Posterior vena cava (tissue), 2 donors: Measurements from ENCODE around the gene GPR31. TPM values are rescaled to one million over a fixed set of nuclear protein-coding genes. Genes with fewer than 3 reads are reported as not detected.
"Not testable (repeated sequence)": the region's sequence is repeated elsewhere in the genome, so short reads cannot be mapped to it uniquely, and the experiment has no call there.

Experiments used
- DNase-seq: peaks from one replicate; pipeline ENCODE4 v3.0.0-alpha.2; 2020; ENCODE audit warnings: low spot score
- intact Hi-C, 2 donors: fragments of 100-400 bp; cut with DNase I; formaldehyde crosslinking; loops; one replicate each; pipeline versions ENCODE4 v1.14.1 to v1.14.2; 2022 to 2023
- total RNA-seq, 2 donors: library from RNA; stranded (reverse); fragmentation: NEBNext Ultra II Directional; extraction: Animal tissue kit (Norgen Biotek cat#: 25700); gene quantifications; one replicate each; pipeline ENCODE4 v1.2.1, GENCODE V29; 2021
- donor health status: DM: yes; HTN: yes; CAD: no.
- donor health status: DM: yes; HTN: yes; CAD: no.

GPR31 gene
- total RNA-seq, 2 donors from 2014 or later, result not detected

- intact Hi-C loops, DNase-seq: not testable (repeated sequence)
Observed at GRCh38 chr6:167169867-167170266, 12.1 kb upstream of the GPR31 start.

- DNase-seq, intact Hi-C loops: not testable (repeated sequence)
Observed at GRCh38 chr6:167168296-167168695, 10.5 kb upstream of the GPR31 start.

- intact Hi-C loops, DNase-seq: not testable (repeated sequence)
Observed at GRCh38 chr6:167167699-167168098, 9.9 kb upstream of the GPR31 start.

- intact Hi-C loops, result no loop called here
- no peak for DNase-seq
Observed at GRCh38 chr6:167165858-167166471, 8.2 kb upstream of the GPR31 start.

- DNase-seq, result no peak
- intact Hi-C loops, result no loop called here
Observed at GRCh38 chr6:167164261-167164660, 6.5 kb upstream of the GPR31 start.

DNA sequence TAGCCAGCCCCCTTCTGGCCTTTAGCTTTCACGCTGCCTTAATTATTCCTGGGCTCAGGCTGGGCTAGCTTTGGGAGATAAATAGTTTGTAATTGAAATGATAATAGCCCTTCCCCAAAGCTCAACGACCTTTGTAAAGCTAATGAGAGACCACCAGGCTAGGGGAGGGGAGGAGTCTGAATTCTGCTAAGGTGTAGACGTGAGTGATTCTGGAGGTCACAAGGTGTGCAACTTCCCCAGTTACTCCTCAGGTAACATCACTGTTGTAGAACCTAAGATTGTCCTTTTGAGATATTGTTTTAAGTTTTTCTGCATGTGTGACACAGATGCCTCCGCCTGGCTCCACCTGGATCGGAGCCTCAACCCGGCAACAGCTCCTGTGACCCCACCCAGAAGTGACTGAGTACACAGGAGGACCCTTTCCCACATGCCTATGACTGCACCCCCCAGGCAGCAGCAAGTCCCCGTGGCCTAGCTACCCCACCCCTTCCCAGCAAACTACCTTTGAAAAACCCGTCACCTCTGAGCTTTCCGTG lies 5.8 kb upstream of the GPR31 start:
- intact Hi-C loops, result no loop called here
- no peak for DNase-seq

DNA sequence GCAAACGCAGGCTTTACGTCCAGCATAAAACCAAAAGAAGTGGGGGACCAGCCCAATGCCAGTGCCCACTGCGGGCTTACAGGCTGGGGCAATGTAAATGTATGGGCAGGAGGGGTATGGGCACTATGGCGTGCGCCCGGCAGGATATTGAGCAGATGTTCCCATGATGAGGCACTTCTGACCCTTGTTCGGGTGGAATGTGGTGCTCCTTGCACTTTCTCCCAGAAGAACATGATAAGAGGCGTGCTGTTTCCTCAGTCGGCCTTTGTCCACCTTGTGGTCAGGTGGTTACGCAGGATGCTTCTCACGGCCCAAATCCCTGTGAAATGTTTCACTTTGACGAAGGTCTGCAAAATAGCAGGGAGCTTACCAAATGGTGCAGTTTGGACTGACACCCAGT lies 4.8 kb upstream of the GPR31 start:
- intact Hi-C loops, result no loop called here
- DNase-seq, result no peak

- no peak for DNase-seq
- intact Hi-C loops, result no loop called here
Observed at GRCh38 chr6:167161851-167162467, 4.2 kb upstream of the GPR31 start.

GRCh38 chr6:167157414-167157813 lies 366 bp downstream of the GPR31 start:
- intact Hi-C loops, result no loop called here

DNA sequence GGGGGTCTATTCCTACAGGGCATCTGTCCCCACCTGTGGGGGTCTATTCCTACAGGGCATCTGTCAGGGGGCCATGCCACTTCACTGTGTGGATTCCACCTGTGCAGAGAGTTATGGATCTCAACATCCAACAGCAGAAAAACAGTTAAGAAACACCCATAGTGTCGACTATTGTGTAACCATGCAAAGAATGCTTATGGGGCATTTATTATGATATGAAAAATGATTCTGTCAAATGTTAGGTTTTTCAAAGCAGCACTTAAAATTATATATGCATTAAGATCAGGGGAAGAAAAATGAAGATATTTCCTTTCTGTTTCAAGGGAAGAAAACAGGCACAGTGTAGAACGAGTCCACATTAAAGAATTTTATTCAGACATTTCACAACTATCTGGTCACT lies 2.9 kb downstream of the GPR31 start:
- no peak for DNase-seq
- intact Hi-C loops, result no loop called here

More at GRCh38 chr6:167157414-167157813, 366 bp downstream of the GPR31 start:
- DNase-seq, result no peak

GRCh38 chr6:167154291-167154690 lies 3.5 kb downstream of the GPR31 start:
- intact Hi-C loops, result no loop called here
- DNase-seq, result no peak

- intact Hi-C loops, result no loop called here
- no peak for DNase-seq
Observed at GRCh38 chr6:167153521-167153959, 4.2 kb downstream of the GPR31 start.

- intact Hi-C loops, result no loop called here
Observed at GRCh38 chr6:167152862-167153261, 4.9 kb downstream of the GPR31 start.

GRCh38 chr6:167151648-167152047 lies 6.1 kb downstream of the GPR31 start:
- DNase-seq, result no peak
- intact Hi-C loops, result no loop called here

More at GRCh38 chr6:167152862-167153261, 4.9 kb downstream of the GPR31 start:
- DNase-seq, result no peak

DNA sequence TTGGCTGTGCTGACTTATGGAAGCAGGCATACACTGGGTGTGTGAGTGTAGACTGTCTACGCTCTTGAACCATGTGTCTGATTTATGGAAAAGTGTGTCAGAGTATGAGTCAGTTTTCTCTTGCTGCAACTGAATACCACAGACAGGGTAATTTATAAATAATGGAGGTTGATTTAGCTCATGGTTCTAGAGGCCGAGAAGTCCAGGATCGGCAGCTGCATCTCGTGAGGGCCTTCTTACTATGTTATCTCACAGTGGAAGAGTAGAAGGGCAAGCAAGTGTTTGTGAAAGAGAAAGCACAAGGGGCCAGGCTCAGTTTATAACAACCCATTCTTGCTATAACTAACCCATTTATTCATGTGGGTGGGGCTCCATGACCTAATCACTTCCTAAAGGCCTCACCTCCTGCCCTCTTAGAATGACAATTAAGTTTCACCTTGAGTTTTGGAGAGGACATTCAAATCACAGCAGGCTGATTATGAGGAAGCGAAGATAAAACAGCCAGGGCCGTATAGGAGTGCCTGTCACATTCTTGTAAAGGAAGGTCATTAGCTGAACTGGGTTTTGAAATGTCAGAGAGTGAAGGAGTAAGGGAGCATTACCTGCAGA lies 6.7 kb downstream of the GPR31 start:
- intact Hi-C loops, result no loop called here
- DNase-seq, result no peak

DNA sequence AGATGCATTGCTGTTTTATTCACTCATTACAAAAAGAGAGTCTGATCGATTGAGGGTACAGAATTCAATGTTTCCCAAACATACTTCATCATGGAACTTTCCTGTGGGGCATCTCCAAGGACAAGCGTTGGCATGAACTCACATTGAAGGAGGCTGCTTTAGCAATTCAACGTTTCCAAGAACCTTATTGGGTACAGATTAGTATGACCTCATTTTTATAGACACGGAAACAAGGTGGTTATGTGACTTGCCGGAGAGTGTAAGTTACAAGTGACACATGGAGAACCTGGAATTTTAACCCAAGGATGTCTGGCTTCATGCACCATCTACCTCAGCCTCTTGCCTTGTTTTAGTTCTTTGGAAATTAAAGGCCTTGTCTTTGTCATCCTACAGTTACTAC lies 8.8 kb downstream of the GPR31 start:
- no peak for DNase-seq
- intact Hi-C loops, result no loop called here

- intact Hi-C loops, result no loop called here
- DNase-seq, result no peak
Observed at GRCh38 chr6:167148021-167148420, 9.8 kb downstream of the GPR31 start.

DNA sequence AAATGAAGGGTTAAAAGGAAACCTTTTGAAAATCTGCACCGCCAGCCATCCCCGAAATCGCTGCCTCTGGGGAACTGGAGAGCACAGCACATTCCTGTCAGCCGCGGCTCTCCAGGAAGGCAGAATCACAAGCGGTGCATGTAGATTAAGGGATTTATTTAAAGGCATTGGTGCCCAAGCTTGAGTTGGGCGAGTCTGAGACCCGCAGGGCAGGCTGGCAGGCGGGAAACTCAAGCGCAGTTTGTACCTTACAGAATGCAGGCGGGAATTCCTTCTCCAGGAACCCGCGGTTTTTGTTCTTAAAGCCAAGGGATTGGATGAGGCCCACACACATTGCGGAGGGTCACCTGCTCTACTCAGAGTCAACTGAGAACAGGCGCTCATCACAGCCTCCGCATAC lies 10.8 kb downstream of the GPR31 start:
- no peak for DNase-seq
- intact Hi-C loops, result loop anchor here in 1 of 2 donors (1.0 kb wide), 1 partner anchor 17 kb away; no protein-coding TSS in a partner anchor

DNA sequence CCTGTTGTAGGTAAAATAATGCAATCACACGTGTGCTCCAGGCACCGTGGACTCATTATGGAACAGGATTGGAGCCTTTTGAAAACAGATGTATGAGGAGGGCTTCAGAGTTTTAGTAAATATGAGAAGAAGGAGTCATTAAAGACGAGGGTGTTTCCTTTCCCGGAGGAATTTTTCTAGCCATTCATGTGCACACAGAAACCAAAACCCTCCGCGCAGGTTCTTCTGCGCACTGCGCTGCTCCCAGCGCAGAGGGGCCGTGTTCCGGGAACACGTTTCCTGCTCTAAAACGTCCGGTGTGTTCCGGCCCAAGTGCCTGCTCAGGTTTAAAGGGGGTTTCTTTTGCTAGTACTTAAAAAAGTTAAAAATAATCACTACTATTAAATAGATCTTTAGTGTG lies 11.6 kb downstream of the GPR31 start:
- intact Hi-C loops, result loop anchor here in 1 of 2 donors (1.0 kb wide), 1 partner anchor 16 kb away; no protein-coding TSS in a partner anchor
- DNase-seq, result no peak

DNA sequence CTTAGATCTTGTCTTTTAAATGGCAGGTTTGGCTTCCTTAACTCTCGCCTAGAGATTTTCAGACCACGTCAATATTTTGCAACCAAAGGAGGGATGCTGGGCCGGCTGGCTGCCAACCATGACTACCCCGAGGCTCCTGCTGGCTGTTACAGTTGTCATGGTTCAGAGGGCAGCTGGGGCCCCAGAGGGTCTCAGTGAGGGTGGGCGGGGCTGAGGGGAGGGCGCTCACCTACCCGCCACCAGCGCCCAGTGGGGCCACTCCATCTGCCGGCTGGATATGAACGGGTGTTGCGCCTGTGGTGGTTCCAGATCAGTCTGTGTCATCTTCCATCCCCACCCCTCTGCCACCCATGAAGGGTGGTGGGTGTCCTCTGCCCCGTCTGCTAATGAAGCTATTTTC lies 12.3 kb downstream of the GPR31 start:
- intact Hi-C loops, result no loop called here

More for the DNA sequence above, 12.3 kb downstream of the GPR31 start:
- no peak for DNase-seq
